Epithelial cell of prostate (primary cell): ENCODE data around the gene ADCY1.
"Not testable (repeated sequence)": the region's sequence is repeated elsewhere in the genome, so short reads cannot be mapped to it uniquely, and the experiment has no call there.

Source experiments
- DNase-seq: peaks from one replicate; pipeline ENCODE4 v3.0.0-alpha.2; 2011; ENCODE audit warnings: low read depth, low spot score
- H3K27ac ChIP-seq: fragments of 450-650 bp; 2 replicates; pipeline ENCODE4 v1.5.1; 2017; ENCODE audit warnings: mild to moderate bottlenecking

The ADCY1 gene

GRCh38 chr7:45718464-45719330 is 144.5 kb downstream of the ADCY1 start:
- no peak overlapping the region for H3K27ac ChIP-seq
- no peak for DNase-seq

DNA sequence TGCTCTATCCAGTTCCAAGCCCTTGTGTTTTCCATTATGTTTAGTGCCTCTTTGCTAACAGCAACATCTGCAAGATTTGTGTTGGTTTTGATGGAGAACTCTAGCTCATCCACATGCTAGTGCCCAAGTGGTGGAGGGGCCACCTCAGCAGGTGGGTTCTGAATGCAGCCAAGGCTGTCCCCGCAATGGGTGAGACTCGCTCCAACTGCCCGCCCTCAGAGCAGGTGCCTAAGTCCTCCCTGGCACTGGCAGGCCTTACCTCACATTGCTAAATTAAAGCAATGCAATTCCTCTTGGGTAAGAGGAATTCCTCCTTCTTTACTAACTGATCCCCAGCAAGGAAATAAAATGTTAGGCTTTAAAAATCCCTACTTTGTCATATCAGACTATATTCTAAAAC is 146.8 kb downstream of the ADCY1 start:
- no peak overlapping the region for H3K27ac ChIP-seq
- DNase-seq = no peak

GRCh38 chr7:45721686-45722598 is 147.8 kb downstream of the ADCY1 start:
- DNase-seq = no peak
- no peak overlapping the region for H3K27ac ChIP-seq

DNA sequence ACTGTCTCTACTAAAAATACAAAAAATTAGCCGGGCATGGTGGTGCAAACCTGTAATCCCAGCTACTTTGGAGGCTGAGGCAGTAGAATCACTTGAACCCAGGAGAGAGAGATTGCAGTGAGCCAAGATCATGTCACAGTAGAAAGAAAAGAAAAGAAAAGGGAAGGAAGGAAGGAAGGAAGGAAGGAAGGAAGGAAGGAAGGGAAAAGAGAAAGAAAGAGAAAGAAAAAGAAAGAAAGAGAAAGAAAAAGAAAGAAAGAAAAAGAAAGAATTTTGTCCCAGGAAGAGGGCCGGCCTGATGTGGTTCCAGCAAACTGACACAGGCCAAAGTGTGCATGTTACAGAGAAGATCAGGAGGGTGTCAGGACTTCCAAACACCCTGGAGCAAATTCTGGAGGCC is 151.1 kb downstream of the ADCY1 start:
- DNase-seq, H3K27ac ChIP-seq: not testable (repeated sequence)

GRCh38 chr7:45726883-45727282 is 152.7 kb downstream of the ADCY1 start:
- DNase-seq = no peak
- no peak overlapping the region for H3K27ac ChIP-seq

- DNase-seq = peak; percentile 10
- not testable (repeated sequence) for H3K27ac ChIP-seq
Measured at GRCh38 chr7:45731692-45732443, 157.7 kb downstream of the ADCY1 start.

DNA sequence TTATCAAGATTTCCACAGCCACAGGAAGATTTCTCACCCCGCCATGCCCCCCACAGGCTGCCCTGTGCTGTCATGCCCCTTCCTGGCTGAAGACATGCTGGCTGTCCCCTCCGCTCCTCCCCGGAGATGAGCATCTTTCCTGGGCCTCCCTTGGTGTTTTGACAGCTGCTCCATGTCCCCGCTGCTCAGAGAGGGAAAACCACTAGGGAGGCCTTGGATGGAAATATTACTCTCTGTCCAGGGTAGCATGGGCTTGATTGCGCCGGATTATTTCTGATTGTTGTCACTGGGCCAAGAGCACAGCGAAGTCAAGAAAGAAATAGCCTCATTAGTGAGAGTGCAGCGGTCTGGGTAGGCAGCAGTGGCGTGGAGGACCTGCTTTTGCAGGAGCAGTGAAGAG is 164.8 kb downstream of the ADCY1 start:
- not testable (repeated sequence) for DNase-seq, H3K27ac ChIP-seq

- not testable (repeated sequence) for H3K27ac ChIP-seq, DNase-seq
Measured at GRCh38 chr7:45740573-45740972, 166.4 kb downstream of the ADCY1 start.

GRCh38 chr7:45748976-45749375 is 174.8 kb downstream of the ADCY1 start:
- DNase-seq = not testable (repeated sequence)

GRCh38 chr7:45751352-45751751 is 177.2 kb downstream of the ADCY1 start:
- H3K27ac ChIP-seq, DNase-seq: not testable (repeated sequence)

More at GRCh38 chr7:45748976-45749375, 174.8 kb downstream of the ADCY1 start:
- H3K27ac ChIP-seq = not testable (repeated sequence)

DNA sequence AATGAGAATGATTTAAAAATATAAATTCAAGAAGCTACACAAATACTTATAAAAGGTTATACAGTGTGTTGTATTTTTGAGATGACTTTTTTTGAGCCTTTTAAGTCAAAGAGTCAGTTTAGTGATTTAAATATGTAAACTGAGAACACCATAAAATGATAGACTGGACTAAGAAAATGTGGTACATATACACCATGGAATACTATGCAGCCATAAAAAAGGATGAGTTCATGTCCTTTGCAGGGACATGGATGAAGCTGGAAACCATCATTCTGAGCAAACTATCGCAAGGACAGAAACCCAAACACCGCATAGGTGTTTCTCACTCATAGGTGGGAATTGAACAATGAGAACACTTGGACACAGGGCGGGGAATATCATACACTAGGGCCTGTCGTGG is 182.2 kb downstream of the ADCY1 start:
- not testable (repeated sequence) for DNase-seq, H3K27ac ChIP-seq

GRCh38 chr7:45756757-45757156 is 182.6 kb downstream of the ADCY1 start:
- H3K27ac ChIP-seq, DNase-seq: not testable (repeated sequence)

- not testable (repeated sequence) for DNase-seq, H3K27ac ChIP-seq
Measured at GRCh38 chr7:45759464-45759863, 185.3 kb downstream of the ADCY1 start.

- not testable (repeated sequence) for DNase-seq, H3K27ac ChIP-seq
Measured at GRCh38 chr7:45761545-45762205, 187.5 kb downstream of the ADCY1 start.

- DNase-seq, H3K27ac ChIP-seq: not testable (repeated sequence)
Measured at GRCh38 chr7:45762225-45762994, 188.2 kb downstream of the ADCY1 start.

GRCh38 chr7:45768516-45769394 is 194.6 kb downstream of the ADCY1 start:
- H3K27ac ChIP-seq = peak overlapping the region; percentile 66
- DNase-seq = peak; percentile 88

DNA sequence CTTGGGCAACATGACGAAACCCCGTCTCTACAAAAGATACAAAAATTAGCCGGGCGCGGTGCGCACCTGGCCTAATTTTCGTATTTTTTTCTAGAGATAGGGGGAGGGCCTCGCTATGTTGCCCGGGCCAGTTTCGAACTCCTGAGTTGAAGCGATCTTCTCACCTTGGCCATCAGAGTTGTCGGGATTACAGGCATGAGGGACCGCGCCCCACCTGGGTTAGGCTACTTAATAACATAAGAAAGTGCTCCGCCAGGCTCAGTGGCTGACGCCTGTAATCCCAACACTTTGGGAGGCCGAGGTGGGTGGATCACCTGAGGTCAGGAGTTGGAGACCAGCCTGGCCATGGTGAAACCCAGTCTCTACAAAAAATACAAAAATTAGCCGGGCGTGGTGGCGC is 195.5 kb downstream of the ADCY1 start:
- H3K27ac ChIP-seq, DNase-seq: not testable (repeated sequence)
